Measurements from ENCODE around the gene ATP13A5.

GRCh38 chr3:193347521-193348501 is 30.7 kb downstream of the ATP13A5 start:
- TF ChIP-seq EP300 (IDR thresholded peaks at IDR 0.05; ENCODE audit: borderline replicate concordance) (no peak), NFIC (IDR thresholded peaks at IDR 0.05) (no peak), MAX (IDR thresholded peaks at IDR 0.05) (no peak), TEAD4 (IDR thresholded peaks at IDR 0.05) (no peak), YY1 (IDR thresholded peaks at IDR 0.05; ENCODE audit: low read depth) (no peak), FOXM1 (IDR thresholded peaks at IDR 0.05; ENCODE audit: borderline replicate concordance, low read depth) (no peak), EGR1 (IDR thresholded peaks at IDR 0.05) (no peak), REST (IDR thresholded peaks at IDR 0.05; ENCODE audit: low read depth) (no peak), ZBTB7A (IDR thresholded peaks at IDR 0.05; ENCODE audit: low read depth) (no peak), USF1 (IDR thresholded peaks at IDR 0.05) (no peak), RAD21 (IDR thresholded peaks at IDR 0.05; ENCODE audit: low read depth) (no peak), TAF1 (IDR thresholded peaks at IDR 0.05; ENCODE audit: low read depth) (no peak)

Data from Ishikawa (cell line).